K562 (cell line): ENCODE measurements around the gene YTHDC2. TPM values are rescaled to one million over a fixed set of nuclear protein-coding genes. Genes with fewer than 3 reads are reported as not detected.

ENCODE experiments used
- ATAC-seq: fragments of 200-7000 bp; cut with Tn5 transposase; 3 replicates; pipeline ENCODE4 v1.9.1; 2020; ENCODE audit warnings: moderate library complexity
- BruUV-seq: library from RNA; stranded (reverse); fragments of 400-500 nt; replicated peaks from 2 replicates; lab custom pipeline; 2021; lab: Mats Ljungman, UMichigan
- CTCF ChIA-PET: fragments of 300-600 bp; formaldehyde crosslinking; extraction: SDS; loops from one replicate; lab custom pipeline; 2021; ENCODE audit warnings: low intra/inter-chr PET ratio; lab: Yijun Ruan, JAX
- POLR2A ChIA-PET: fragments of 300-600, 350-650 bp; sonication (Branson Sonifier 250); formaldehyde crosslinking; extraction: SDS; loops from one replicate; lab custom pipeline; 2021; ENCODE audit warnings: antibody characterized with exemption, inconsistent platforms; lab: Yijun Ruan, JAX
- DNase-seq, 4 experiments: peaks; one replicate each; pipeline versions ENCODE4 v3.0.0 to v3.0.0-alpha.2; 2011 to 2018; ENCODE audit warnings: low spot score in 3 of 4, mixed read lengths in 3 of 4; ENCODE audit errors: extremely low read depth in 1 of 4
- FAIRE-seq: peaks from 2 replicates; lab custom pipeline; 2011; peaks lifted over from hg19 to GRCh38; lab: Jason Lieb, UNC
- H2AFZ ChIP-seq: 2 replicates; pipeline ENCODE4 v1.6.0; 2011; ENCODE audit warnings: low read depth, low read length, control low read depth, inconsistent platforms
- H3K27ac ChIP-seq: fragments of 200-600 bp; 3 replicates; pipeline ENCODE4 v1.8.0; 2011; ENCODE audit warnings: low read depth, mild to moderate bottlenecking, control low read depth, inconsistent platforms, low read length, moderate library complexity, mixed read lengths; ENCODE audit errors: extremely low read depth
- H3K27me3 ChIP-seq, 2 experiments: fragments of 300-600 bp in 1 of 2; 2 replicates in 1 of 2; 3 replicates in 1 of 2; pipeline versions ENCODE4 v1.6.0 to v1.8.0; 2011; ENCODE audit warnings: inconsistent platforms in 2 of 2, low read length in 2 of 2, mild to moderate bottlenecking in 1 of 2, mixed read lengths in 1 of 2, moderate library complexity in 1 of 2; ENCODE audit not compliant: control insufficient read depth in 2 of 2, insufficient read depth in 2 of 2
- H3K36me3 ChIP-seq: fragments of 300-600 bp; 3 replicates; pipeline ENCODE4 v1.8.0; 2011; ENCODE audit warnings: mild to moderate bottlenecking, low read length, inconsistent platforms; ENCODE audit not compliant: control insufficient read depth, insufficient read depth
- H3K4me1 ChIP-seq, 2 experiments: fragments of 200-600 bp in 1 of 2; replicated peaks in 1 of 2; 2 replicates in 1 of 2; 3 replicates in 1 of 2; pipeline versions ENCODE4 v1.5.1 to v1.8.0; 2011; ENCODE audit warnings: inconsistent platforms in 2 of 2, low read length in 2 of 2, mild to moderate bottlenecking in 1 of 2, mixed read lengths in 1 of 2, moderate library complexity in 1 of 2; ENCODE audit not compliant: control insufficient read depth in 2 of 2, insufficient read depth in 2 of 2
- H3K4me2 ChIP-seq: 2 replicates; pipeline ENCODE4 v1.6.1; 2011; ENCODE audit warnings: low read length, control low read depth, inconsistent platforms, mixed read lengths; ENCODE audit not compliant: insufficient read depth
- H3K4me3 ChIP-seq: fragments of 200-600 bp; sonication (generic), shearing (Covaris generic); 2 replicates; pipeline ENCODE4 v1.5.1; 2016; ENCODE audit warnings: control low read depth, inconsistent platforms
- H3K79me2 ChIP-seq: fragments of 200-600 bp; 3 replicates; pipeline ENCODE4 v1.8.0; 2011; ENCODE audit warnings: low read length, inconsistent platforms; ENCODE audit not compliant: control insufficient read depth, insufficient read depth
- H3K9ac ChIP-seq, 2 experiments: 2 replicates each; pipeline versions ENCODE4 v1.6.0 to v1.6.1; 2011; ENCODE audit warnings: low read depth in 2 of 2, low read length in 2 of 2, control low read depth in 1 of 2, inconsistent platforms in 1 of 2, mild to moderate bottlenecking in 1 of 2, mixed read lengths in 1 of 2; ENCODE audit not compliant: insufficient read depth in 1 of 2
- H3K9me1 ChIP-seq: one replicate; pipeline ENCODE4 v1.6.0; 2011; ENCODE audit warnings: inconsistent platforms, mild to moderate bottlenecking, low read length, moderate library complexity; ENCODE audit not compliant: control insufficient read depth, insufficient read depth
- H3K9me3 ChIP-seq: replicated peaks from 2 replicates; pipeline ENCODE4 v1.5.1; 2011; ENCODE audit warnings: low read depth, low read length, inconsistent platforms; ENCODE audit not compliant: control insufficient read depth, insufficient read depth
- H4K20me1 ChIP-seq: replicated peaks from 2 replicates; pipeline ENCODE4 v1.6.1; 2011; ENCODE audit warnings: low read length, inconsistent platforms, mixed read lengths; ENCODE audit not compliant: control insufficient read depth, insufficient read depth
- CREB1 ChIP-seq, 2 experiments: sonication (generic) in 1 of 2; formaldehyde crosslinking in 1 of 2; IDR thresholded peaks; 2 replicates each; pipeline versions ENCODE4 v1.6.1 to v1.8.0; 2012 to 2022; ENCODE audit warnings: inconsistent platforms in 1 of 2, mild to moderate bottlenecking in 1 of 2, missing genetic modification reagents in 1 of 2, moderate library complexity in 1 of 2
- DNMT1 ChIP-seq: fragments of 450-650 bp; IDR thresholded peaks from 2 replicates; pipeline ENCODE4 v1.6.1; 2016; ENCODE audit warnings: antibody characterized with exemption, mild to moderate bottlenecking
- FOXK2 ChIP-seq, 2 experiments: fragments of 450-650 bp; IDR thresholded peaks in 1 of 2; conservative IDR thresholded peaks in 1 of 2; 2 replicates each; pipeline ENCODE4 v1.6.1; 2016; ENCODE audit warnings: low read depth in 2 of 2, mild to moderate bottlenecking in 1 of 2
- SIX5 ChIP-seq, 2 experiments: IDR thresholded peaks; 2 replicates each; pipeline ENCODE4 v1.6.1; 2011; ENCODE audit warnings: low read length in 2 of 2, borderline replicate concordance in 1 of 2, low read depth in 1 of 2, mild to moderate bottlenecking in 1 of 2, moderate library complexity in 1 of 2; ENCODE audit not compliant: insufficient read depth in 1 of 2
- XRCC3 ChIP-seq: fragments of 450-650 bp; IDR thresholded peaks from 2 replicates; pipeline ENCODE4 v1.6.1; 2017; ENCODE audit warnings: mild to moderate bottlenecking, moderate library complexity
- ZC3H4 ChIP-seq: sonication (generic); formaldehyde crosslinking; IDR thresholded peaks from 2 replicates; pipeline ENCODE4 v1.9.0; 2021; ENCODE audit warnings: missing genetic modification reagents, borderline replicate concordance
- ZNF134 ChIP-seq: fragments of 250-450 bp; sonication (Bioruptor Pico); conservative IDR thresholded peaks from 2 replicates; pipeline ENCODE4 v1.4.0; 2020
- ZNF668 ChIP-seq: fragments of 250-450 bp; sonication (Bioruptor Pico); IDR thresholded peaks from 2 replicates; pipeline ENCODE4 v1.8.0; 2022; ENCODE audit warnings: mild to moderate bottlenecking, inconsistent platforms
- WGBS: fragments of 100-300 bp; shearing (Covaris generic); methylation state at CpG from one replicate; pipeline ENCODE4 v1.1.6; 2016; ENCODE audit warnings: low coverage, mixed read lengths; ENCODE audit not compliant: insufficient coverage; ENCODE audit errors: missing lambda C conversion rate; 5-methylcytosine and 5-hydroxymethylcytosine counted together
- in situ Hi-C: fragments of 300-500 bp; cut with MboI; formaldehyde crosslinking; loops from 4 replicates; pipeline ENCODE4 v1.15.0; 2018; ENCODE audit warnings: inconsistent platforms, mixed read lengths
- intact Hi-C: fragments of 100-400 bp; cut with micrococcal nuclease; formaldehyde crosslinking; loops from 2 replicates; pipeline ENCODE4 v1.14.2; 2022
- polyA plus RNA-seq, 8 experiments: library from polyadenylated mRNA; depleted of rRNA in 4 of 8; stranded (reverse) in 5 of 8; unstranded in 3 of 8; fragments of >200 nt; fragmentation: Nextera tagmentation in 2 of 8; fragmentation: Illumina TruSeq in 1 of 8; extraction: Ambion mirVana in 2 of 8; extraction: Trizol in 1 of 8; gene quantifications; 2 replicates each; pipeline versions ENCODE4 v1.2.1 to v1.2.3, GENCODE V29; 2011 to 2014; ENCODE audit warnings: inconsistent platforms in 1 of 8, missing spikeins in 1 of 8
- total RNA-seq, 7 experiments: library from RNA; depleted of rRNA in 6 of 7; stranded (reverse); fragments of >200 nt in 6 of 7; fragmentation: Illumina TruSeq in 2 of 7; extraction: Trizol in 2 of 7; gene quantifications; 2 replicates each; pipeline versions ENCODE4 v1.2.1 to v1.2.3, GENCODE V29; 2011 to 2021; ENCODE audit warnings: low replicate concordance in 1 of 7
- TF ChIP-seq, protein P1 (sequence below), 2 experiments: fragments of 450-650 bp in 1 of 2; IDR thresholded peaks; 2 replicates each; pipeline ENCODE4 v1.6.1; 2011 to 2017; ENCODE audit warnings: low read depth in 2 of 2, antibody characterized with exemption in 1 of 2, borderline replicate concordance in 1 of 2, low read length in 1 of 2, mild to moderate bottlenecking in 1 of 2, mixed read lengths in 1 of 2; ENCODE audit not compliant: control insufficient read depth in 1 of 2
- TF ChIP-seq, protein P2 (sequence below): fragments of 250-450 bp; sonication (Bioruptor Pico); IDR thresholded peaks from 2 replicates; pipeline ENCODE4 v1.4.0; 2020; ENCODE audit warnings: borderline replicate concordance

Gene YTHDC2
- total and polyA plus RNA-seq, 9 of the 15 experiments (the other 6 are each of a cell fraction or from before 2014, with no cell fraction given) = 2.7 to 21.6 (median 15.9) TPM

DNA sequence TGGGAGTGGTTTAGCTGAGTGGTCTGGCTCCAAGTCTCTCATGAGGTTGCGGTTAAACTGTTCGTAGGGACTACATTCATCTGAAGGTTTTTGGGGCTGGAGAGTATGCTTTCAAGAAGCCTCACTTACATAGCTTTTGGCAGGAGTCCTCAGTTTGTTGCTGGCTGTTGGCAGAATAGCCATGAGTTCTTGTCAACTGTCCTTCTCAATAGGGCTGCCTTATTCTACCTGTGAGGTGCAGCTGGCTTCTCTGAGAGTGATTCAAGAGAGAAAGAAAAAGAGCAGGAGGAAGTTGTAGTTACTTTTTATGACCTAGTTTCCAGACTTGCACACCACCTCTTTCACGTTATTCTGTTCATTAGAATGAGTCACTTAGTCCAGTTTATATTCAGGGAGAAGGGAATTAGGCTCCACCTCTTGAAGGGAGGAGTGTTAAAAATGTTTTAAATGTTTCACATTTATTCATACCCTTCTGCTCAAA, 33.2 kb downstream of the YTHDC2 start:
- POLR2A ChIA-PET = interaction anchor here (0.7 kb wide), 1 partner anchor 675 kb away, joined by 3 read pairs; no protein-coding TSS in a partner anchor
- 95% methylated on average over 3 of the region's 3 CpGs for WGBS
- H3K4me3 ChIP-seq = no peak overlapping the region
- no peaks in the 10 kb centered on the region for H3K27me3 ChIP-seq
- CTCF ChIA-PET = no interaction called here
- H3K9me3 ChIP-seq = no peaks in the 10 kb centered on the region
- DNase-seq (no peak), FAIRE-seq (no peak), ATAC-seq (no peak)
- intact Hi-C loops = no loop called here
- H3K4me2 ChIP-seq = no peak overlapping the region
- in situ Hi-C loops = no loop called here
- no peaks in the 10 kb centered on the region for H3K4me1 ChIP-seq
- no peaks in the 10 kb centered on the region for H3K9me1 ChIP-seq
- H4K20me1 ChIP-seq = no peaks in the 10 kb centered on the region
- TF ChIP-seq SIX5 (IDR thresholded peaks at IDR 0.05; ENCODE audit: borderline replicate concordance in 1 of 2, insufficient read depth in 1 of 2, low read depth in 1 of 2, low read length in 2 of 2) (no peak), CREB1 (IDR thresholded peaks at IDR 0.05) (no peak), CREB1 (CRISPR knock-in tag; IDR thresholded peaks at IDR 0.05) (no peak), ZNF668 (CRISPR knock-in tag) (no peak), ZNF134 (CRISPR knock-in tag) (no peak), ZC3H4 (CRISPR knock-in tag) (no peak), XRCC3 (no peak), DNMT1 (no peak), FOXK2 (conservative IDR thresholded peaks at IDR 0.05 in 1 of 2, IDR thresholded peaks at IDR 0.05 in 1 of 2; ENCODE audit: low read depth in 2 of 2) (no peak)
- TF ChIP-seq, protein P1, sequence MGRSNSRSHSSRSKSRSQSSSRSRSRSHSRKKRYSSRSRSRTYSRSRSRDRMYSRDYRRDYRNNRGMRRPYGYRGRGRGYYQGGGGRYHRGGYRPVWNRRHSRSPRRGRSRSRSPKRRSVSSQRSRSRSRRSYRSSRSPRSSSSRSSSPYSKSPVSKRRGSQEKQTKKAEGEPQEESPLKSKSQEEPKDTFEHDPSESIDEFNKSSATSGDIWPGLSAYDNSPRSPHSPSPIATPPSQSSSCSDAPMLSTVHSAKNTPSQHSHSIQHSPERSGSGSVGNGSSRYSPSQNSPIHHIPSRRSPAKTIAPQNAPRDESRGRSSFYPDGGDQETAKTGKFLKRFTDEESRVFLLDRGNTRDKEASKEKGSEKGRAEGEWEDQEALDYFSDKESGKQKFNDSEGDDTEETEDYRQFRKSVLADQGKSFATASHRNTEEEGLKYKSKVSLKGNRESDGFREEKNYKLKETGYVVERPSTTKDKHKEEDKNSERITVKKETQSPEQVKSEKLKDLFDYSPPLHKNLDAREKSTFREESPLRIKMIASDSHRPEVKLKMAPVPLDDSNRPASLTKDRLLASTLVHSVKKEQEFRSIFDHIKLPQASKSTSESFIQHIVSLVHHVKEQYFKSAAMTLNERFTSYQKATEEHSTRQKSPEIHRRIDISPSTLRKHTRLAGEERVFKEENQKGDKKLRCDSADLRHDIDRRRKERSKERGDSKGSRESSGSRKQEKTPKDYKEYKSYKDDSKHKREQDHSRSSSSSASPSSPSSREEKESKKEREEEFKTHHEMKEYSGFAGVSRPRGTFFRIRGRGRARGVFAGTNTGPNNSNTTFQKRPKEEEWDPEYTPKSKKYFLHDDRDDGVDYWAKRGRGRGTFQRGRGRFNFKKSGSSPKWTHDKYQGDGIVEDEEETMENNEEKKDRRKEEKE (IDR thresholded peaks at IDR 0.05; ENCODE audit: borderline replicate concordance in 1 of 2, control insufficient read depth in 1 of 2, low read depth in 2 of 2, low read length in 1 of 2) = no peak
- TF ChIP-seq, protein P2, sequence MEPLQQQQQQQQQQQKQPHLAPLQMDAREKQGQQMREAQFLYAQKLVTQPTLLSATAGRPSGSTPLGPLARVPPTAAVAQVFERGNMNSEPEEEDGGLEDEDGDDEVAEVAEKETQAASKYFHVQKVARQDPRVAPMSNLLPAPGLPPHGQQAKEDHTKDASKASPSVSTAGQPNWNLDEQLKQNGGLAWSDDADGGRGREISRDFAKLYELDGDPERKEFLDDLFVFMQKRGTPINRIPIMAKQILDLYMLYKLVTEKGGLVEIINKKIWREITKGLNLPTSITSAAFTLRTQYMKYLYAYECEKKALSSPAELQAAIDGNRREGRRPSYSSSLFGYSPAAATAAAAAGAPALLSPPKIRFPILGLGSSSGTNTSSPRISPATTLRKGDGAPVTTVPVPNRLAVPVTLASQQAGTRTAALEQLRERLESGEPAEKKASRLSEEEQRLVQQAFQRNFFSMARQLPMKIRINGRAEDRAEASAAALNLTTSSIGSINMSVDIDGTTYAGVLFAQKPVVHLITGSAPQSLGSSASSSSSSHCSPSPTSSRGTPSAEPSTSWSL (CRISPR knock-in tag) = no peak
- no peaks in the 10 kb centered on the region for H3K79me2 ChIP-seq
- H3K9ac ChIP-seq = no peak overlapping the region
- BruUV-seq = no TSS peak
- H2AFZ ChIP-seq = no peak overlapping the region
- no peak overlapping the region for H3K27ac ChIP-seq
- H3K36me3 ChIP-seq = peaks cover 62% of the 10 kb centered on the region
